Measurements from ENCODE around the gene KRTAP9-7. TPM values are rescaled to one million over a fixed set of nuclear protein-coding genes. Genes with fewer than 3 reads are reported as not detected.

The KRTAP9-7 gene
- total RNA-seq, 4 donors from 2014 or later = not detected

DNA sequence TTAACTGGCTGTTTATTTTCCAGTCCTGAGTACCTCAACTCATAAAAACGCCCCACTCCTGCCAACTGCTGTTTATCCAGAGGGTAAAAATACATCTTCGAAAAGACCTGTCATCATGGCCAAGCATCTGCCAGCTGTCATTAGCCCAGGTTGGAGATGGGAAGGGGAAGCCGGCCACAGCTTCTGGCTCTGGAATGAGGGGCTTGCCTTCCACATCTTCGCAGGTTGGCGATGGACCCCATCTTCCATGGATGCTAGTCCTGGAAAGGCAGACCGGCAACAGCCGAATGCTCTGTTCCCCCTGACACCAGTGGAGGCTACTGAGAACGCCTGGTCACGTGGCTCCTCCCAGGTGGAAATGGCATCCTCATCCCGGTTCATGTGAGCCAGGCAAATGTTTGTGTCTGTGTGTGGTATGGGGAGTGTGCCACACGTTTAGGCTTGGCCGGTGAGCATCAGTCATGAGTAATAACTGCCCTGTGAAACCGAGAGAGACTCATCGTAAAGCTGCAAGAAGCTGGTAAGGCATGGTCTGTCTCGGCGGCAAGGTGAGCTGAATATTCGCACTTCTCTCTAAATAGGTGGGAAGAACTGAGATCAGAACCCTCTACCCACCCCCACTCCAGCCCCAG is 40.4 kb downstream of the KRTAP9-7 start:
- DNase-seq = no peak
- Histone ChIP-seq H3K4me3 (no peak overlapping the region), H3K27ac (no peak overlapping the region), H3K36me3 (no peaks in the 10 kb centered on the region), H3K9me3 (peaks cover 4 to 7% of the 10 kb centered on the region in 2 donors), H3K27me3 (no peaks in the 10 kb centered on the region), H3K4me1 (no peaks in the 10 kb centered on the region)
- intact Hi-C loops (cut with DNase I; ENCODE audit: low total_unique reads) = no loop called here
- TF ChIP-seq EP300 (IDR thresholded peaks at IDR 0.05; ENCODE audit: low read depth) = no peak
- no peak for TF ChIP-seq CTCF (IDR thresholded peaks at IDR 0.05)
- TF ChIP-seq POLR2A (IDR thresholded peaks at IDR 0.05) = no peak
- TF ChIP-seq POLR2AphosphoS5 (IDR thresholded peaks at IDR 0.05) = no peak
- 72 to 73% methylated on average over 5 to 17 of the region's 17 CpGs for WGBS, 2 donors (ENCODE audit: low coverage in 1 of 2)
- in situ Hi-C loops (cut with MboI; ENCODE audit: low pct_ligation_motif_present in 1 of 4, low pct_unique_long_range_greater_than_20kb in 1 of 4, low sequenced_read_pairs in 3 of 4) = no loop called here

GRCh38 chr17:41318231-41318630 is 42.7 kb downstream of the KRTAP9-7 start:
- Histone ChIP-seq H3K9me3 (peaks cover 4 to 7% of the 10 kb centered on the region in 2 donors), H3K27ac (no peak overlapping the region), H3K36me3 (no peaks in the 10 kb centered on the region), H3K27me3 (no peaks in the 10 kb centered on the region), H3K4me1 (no peaks in the 10 kb centered on the region), H3K4me3 (no peak overlapping the region)
- no peak for DNase-seq
- in situ Hi-C loops (cut with MboI; ENCODE audit: low pct_ligation_motif_present in 1 of 4, low pct_unique_long_range_greater_than_20kb in 1 of 4, low sequenced_read_pairs in 3 of 4) (no loop called here), intact Hi-C loops (cut with DNase I; ENCODE audit: low total_unique reads) (no loop called here)
- 34 to 82% methylated on average over 2 of the region's 2 CpGs for WGBS, 2 donors (ENCODE audit: low coverage in 1 of 2)
- TF ChIP-seq EP300 (IDR thresholded peaks at IDR 0.05; ENCODE audit: low read depth) (no peak), POLR2A (IDR thresholded peaks at IDR 0.05) (no peak), CTCF (IDR thresholded peaks at IDR 0.05) (no peak), POLR2AphosphoS5 (IDR thresholded peaks at IDR 0.05) (no peak)

GRCh38 chr17:41322094-41322902 is 46.8 kb downstream of the KRTAP9-7 start:
- no peaks in the 10 kb centered on the region for H3K27me3 ChIP-seq
- intact Hi-C loops (cut with DNase I; ENCODE audit: low total_unique reads) (no loop called here), in situ Hi-C loops (cut with MboI; ENCODE audit: low pct_ligation_motif_present in 1 of 4, low pct_unique_long_range_greater_than_20kb in 1 of 4, low sequenced_read_pairs in 3 of 4) (loop anchor here in 3 of 4 donors (10.0 kb wide), 1 partner anchor 407 kb away; no protein-coding TSS in a partner anchor)
- H3K4me1 ChIP-seq = no peaks in the 10 kb centered on the region
- TF ChIP-seq CTCF (IDR thresholded peaks at IDR 0.05) (peak; percentile 66 to 81 (median 76)), POLR2AphosphoS5 (IDR thresholded peaks at IDR 0.05) (no peak)
- H3K27ac ChIP-seq = no peak overlapping the region
- WGBS, 2 donors (ENCODE audit: low coverage in 1 of 2) = 36 to 54% methylated on average over 2 to 5 of the region's 5 CpGs
- H3K36me3 ChIP-seq = no peaks in the 10 kb centered on the region
- H3K4me3 ChIP-seq = no peak overlapping the region
- peaks cover 4 to 7% of the 10 kb centered on the region in 2 donors for H3K9me3 ChIP-seq
- DNase-seq = no peak

Measured in transverse colon (tissue), 4 donors.